ENCODE data around the gene ASB4.

DNA sequence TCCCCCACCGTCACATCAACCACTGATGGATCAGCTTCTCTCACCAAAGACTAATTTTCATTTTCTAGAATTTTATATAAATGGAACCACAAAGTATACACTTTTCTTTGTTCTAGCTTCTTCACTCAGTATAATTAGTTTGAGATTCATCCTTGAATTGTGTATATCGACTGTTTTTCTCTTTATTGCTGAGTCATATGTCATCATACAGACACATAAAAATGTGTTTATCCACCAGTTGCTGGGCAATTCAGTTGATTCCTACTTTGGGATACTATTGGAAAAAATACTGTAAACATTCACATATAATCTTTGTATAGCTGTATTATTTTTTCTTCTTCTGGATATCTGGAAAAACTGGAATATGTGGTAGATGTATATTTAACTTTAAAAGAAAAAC is 84.0 kb downstream of the ASB4 start:
- TF ChIP-seq FOXA1 (IDR thresholded peaks at IDR 0.05) (no peak), FOXM1 (IDR thresholded peaks at IDR 0.05; ENCODE audit: borderline replicate concordance) (no peak), SUZ12 (IDR thresholded peaks at IDR 0.05) (no peak), FOXK2 (IDR thresholded peaks at IDR 0.05) (no peak), ELF4 (IDR thresholded peaks at IDR 0.05) (no peak), ARNT (IDR thresholded peaks at IDR 0.05) (no peak), SP1 (IDR thresholded peaks at IDR 0.05) (no peak), ZNF384 (IDR thresholded peaks at IDR 0.05) (no peak), CTBP1 (IDR thresholded peaks at IDR 0.05; ENCODE audit: borderline replicate concordance) (no peak)
- TF ChIP-seq, protein P1, sequence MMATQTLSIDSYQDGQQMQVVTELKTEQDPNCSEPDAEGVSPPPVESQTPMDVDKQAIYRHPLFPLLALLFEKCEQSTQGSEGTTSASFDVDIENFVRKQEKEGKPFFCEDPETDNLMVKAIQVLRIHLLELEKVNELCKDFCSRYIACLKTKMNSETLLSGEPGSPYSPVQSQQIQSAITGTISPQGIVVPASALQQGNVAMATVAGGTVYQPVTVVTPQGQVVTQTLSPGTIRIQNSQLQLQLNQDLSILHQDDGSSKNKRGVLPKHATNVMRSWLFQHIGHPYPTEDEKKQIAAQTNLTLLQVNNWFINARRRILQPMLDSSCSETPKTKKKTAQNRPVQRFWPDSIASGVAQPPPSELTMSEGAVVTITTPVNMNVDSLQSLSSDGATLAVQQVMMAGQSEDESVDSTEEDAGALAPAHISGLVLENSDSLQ (IDR thresholded peaks at IDR 0.05) = no peak

Measured in HEK293T (cell line).